ENCODE results near the gene FHIT. TPM values are rescaled to one million over a fixed set of nuclear protein-coding genes. Genes with fewer than 3 reads are reported as not detected.

The FHIT gene
- total and polyA plus RNA-seq, 2 experiments from 2014 or later, result 9.7 to 16.2 TPM

DNA sequence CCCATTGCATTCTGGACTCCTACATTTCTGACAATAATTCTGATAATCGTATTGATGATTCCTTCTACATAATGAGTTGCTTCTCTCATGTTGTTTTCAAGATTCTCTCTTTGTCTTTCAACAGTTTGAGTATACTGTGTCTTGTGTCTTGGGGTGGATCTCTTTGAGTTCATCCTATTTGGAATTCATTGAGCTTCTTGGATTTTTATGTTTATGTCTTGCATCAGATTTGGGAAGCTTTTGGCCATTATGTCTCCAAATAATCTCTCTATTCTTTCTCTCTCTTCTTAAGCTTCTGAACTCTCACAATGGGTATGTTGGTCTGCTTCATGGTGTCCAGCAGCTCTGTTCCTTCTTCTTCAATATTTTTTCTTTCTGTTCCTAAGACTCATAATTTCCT lies 592.2 kb downstream of the FHIT start:
- DNase-seq (ENCODE audit: low spot score), result no peak
- no peaks in the 10 kb centered on the region for H3K36me3 ChIP-seq (replicated peaks; ENCODE audit: insufficient read depth, low read depth)
- H3K9me3 ChIP-seq (ENCODE audit: low read depth), result no peaks in the 10 kb centered on the region
- no peak overlapping the region for H3K4me2 ChIP-seq
- H3K27me3 ChIP-seq, result no peaks in the 10 kb centered on the region
- H4K20me1 ChIP-seq (ENCODE audit: insufficient read depth, poor library complexity, severe bottlenecking), result no peaks in the 10 kb centered on the region
- no peaks in the 10 kb centered on the region for H3K4me1 ChIP-seq (ENCODE audit: insufficient read depth)
- no peak overlapping the region for H2AFZ ChIP-seq
- TF ChIP-seq EZH2phosphoT487 (IDR thresholded peaks at IDR 0.05; ENCODE audit: low read depth, severe bottlenecking, unreplicated experiment) (no peak), EZH2 (IDR thresholded peaks at IDR 0.05; ENCODE audit: borderline replicate concordance) (no peak), CTCF (IDR thresholded peaks at IDR 0.05; ENCODE audit: poor library complexity) (no peak)
- H3K9me2 ChIP-seq (replicated peaks; ENCODE audit: insufficient read depth), result no peaks in the 10 kb centered on the region
- WGBS (ENCODE audit: low lambda C conversion rate, missing lambda C conversion rate), result 91% methylated on average over 1 of the region's 1 CpG
- no peak overlapping the region for H3K4me3 ChIP-seq
- H3K27ac ChIP-seq, result no peak overlapping the region
- H3K79me2 ChIP-seq, result no peaks in the 10 kb centered on the region

- Histone ChIP-seq H3K36me3 (replicated peaks; ENCODE audit: insufficient read depth, low read depth) (no peaks in the 10 kb centered on the region), H3K9me3 (ENCODE audit: low read depth) (no peaks in the 10 kb centered on the region), H3K9me2 (replicated peaks; ENCODE audit: insufficient read depth) (no peaks in the 10 kb centered on the region), H3K4me1 (ENCODE audit: insufficient read depth) (no peaks in the 10 kb centered on the region), H3K4me3 (no peak overlapping the region), H2AFZ (no peak overlapping the region), H4K20me1 (ENCODE audit: insufficient read depth, poor library complexity, severe bottlenecking) (no peaks in the 10 kb centered on the region), H3K27me3 (no peaks in the 10 kb centered on the region), H3K79me2 (no peaks in the 10 kb centered on the region), H3K4me2 (no peak overlapping the region), H3K27ac (no peak overlapping the region)
- no peak for DNase-seq (ENCODE audit: low spot score)
- TF ChIP-seq EZH2 (IDR thresholded peaks at IDR 0.05; ENCODE audit: borderline replicate concordance) (no peak), CTCF (IDR thresholded peaks at IDR 0.05; ENCODE audit: poor library complexity) (no peak), EZH2phosphoT487 (IDR thresholded peaks at IDR 0.05; ENCODE audit: low read depth, severe bottlenecking, unreplicated experiment) (no peak)
- WGBS (ENCODE audit: low lambda C conversion rate, missing lambda C conversion rate), result 95% methylated on average over 2 of the region's 2 CpGs
Measured at GRCh38 chr3:60657972-60658371, 593.3 kb downstream of the FHIT start.

DNA sequence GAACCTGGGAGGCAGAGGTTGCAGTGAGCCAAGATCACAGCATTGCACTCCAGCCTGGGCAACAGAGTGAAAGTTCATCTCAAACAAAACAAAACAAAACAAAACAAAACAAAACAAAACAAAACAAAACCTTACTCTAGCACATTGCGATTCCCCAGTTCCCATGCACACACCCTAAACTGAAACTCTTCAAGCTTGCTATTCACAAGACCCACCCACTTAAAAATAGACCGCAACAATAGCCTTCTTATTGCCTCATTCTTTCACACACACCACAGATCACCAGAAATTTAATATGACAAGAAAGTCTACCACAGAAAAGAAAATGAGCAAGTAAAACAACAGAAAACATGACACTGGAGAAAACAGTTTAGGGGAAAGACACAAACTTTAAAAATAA lies 598.4 kb downstream of the FHIT start:
- no peaks in the 10 kb centered on the region for H3K79me2 ChIP-seq
- no peaks in the 10 kb centered on the region for H4K20me1 ChIP-seq (ENCODE audit: insufficient read depth, poor library complexity, severe bottlenecking)
- WGBS (ENCODE audit: low lambda C conversion rate, missing lambda C conversion rate), result 93% methylated on average over 2 of the region's 2 CpGs
- no peaks in the 10 kb centered on the region for H3K36me3 ChIP-seq (replicated peaks; ENCODE audit: insufficient read depth, low read depth)
- H2AFZ ChIP-seq, result no peak overlapping the region
- H3K9me2 ChIP-seq (replicated peaks; ENCODE audit: insufficient read depth), result no peaks in the 10 kb centered on the region
- no peaks in the 10 kb centered on the region for H3K27me3 ChIP-seq
- H3K4me3 ChIP-seq, result no peak overlapping the region
- no peak for TF ChIP-seq EZH2 (IDR thresholded peaks at IDR 0.05; ENCODE audit: borderline replicate concordance)
- TF ChIP-seq CTCF (IDR thresholded peaks at IDR 0.05; ENCODE audit: poor library complexity), result no peak
- TF ChIP-seq EZH2phosphoT487 (IDR thresholded peaks at IDR 0.05; ENCODE audit: low read depth, severe bottlenecking, unreplicated experiment), result no peak
- H3K4me2 ChIP-seq, result no peak overlapping the region
- no peak overlapping the region for H3K27ac ChIP-seq
- H3K4me1 ChIP-seq (ENCODE audit: insufficient read depth), result no peaks in the 10 kb centered on the region
- no peak for DNase-seq (ENCODE audit: low spot score)
- H3K9me3 ChIP-seq (ENCODE audit: low read depth), result no peaks in the 10 kb centered on the region

DNA sequence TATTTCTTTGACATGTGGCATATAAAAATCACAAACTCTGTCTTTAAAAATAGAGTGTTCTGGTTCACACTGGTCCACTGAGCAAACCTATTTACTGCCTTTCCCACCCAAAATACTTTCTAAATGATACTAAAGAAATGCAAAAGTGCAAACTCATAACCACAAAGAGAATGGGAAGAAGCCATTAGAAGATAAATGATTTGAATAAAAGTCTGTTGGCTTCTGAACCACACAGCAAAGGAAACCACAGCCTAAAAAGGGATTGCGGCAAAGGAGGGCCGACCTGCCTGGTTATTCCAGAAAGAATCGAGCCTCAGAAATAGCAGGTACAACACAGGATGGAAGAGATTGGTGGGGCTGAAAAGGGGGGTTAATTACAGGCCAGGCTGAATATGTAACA lies 599.5 kb downstream of the FHIT start:
- WGBS (ENCODE audit: low lambda C conversion rate, missing lambda C conversion rate), result 79% methylated on average over 3 of the region's 3 CpGs
- TF ChIP-seq EZH2phosphoT487 (IDR thresholded peaks at IDR 0.05; ENCODE audit: low read depth, severe bottlenecking, unreplicated experiment), result no peak
- TF ChIP-seq CTCF (IDR thresholded peaks at IDR 0.05; ENCODE audit: poor library complexity), result no peak
- TF ChIP-seq EZH2 (IDR thresholded peaks at IDR 0.05; ENCODE audit: borderline replicate concordance), result no peak
- Histone ChIP-seq H3K9me3 (ENCODE audit: low read depth) (no peaks in the 10 kb centered on the region), H3K27me3 (no peaks in the 10 kb centered on the region), H2AFZ (no peak overlapping the region), H3K79me2 (no peaks in the 10 kb centered on the region), H3K27ac (no peak overlapping the region), H3K4me2 (no peak overlapping the region), H4K20me1 (ENCODE audit: insufficient read depth, poor library complexity, severe bottlenecking) (no peaks in the 10 kb centered on the region), H3K36me3 (replicated peaks; ENCODE audit: insufficient read depth, low read depth) (no peaks in the 10 kb centered on the region), H3K4me3 (no peak overlapping the region), H3K4me1 (ENCODE audit: insufficient read depth) (no peaks in the 10 kb centered on the region), H3K9me2 (replicated peaks; ENCODE audit: insufficient read depth) (no peaks in the 10 kb centered on the region)
- DNase-seq (ENCODE audit: low spot score), result no peak

All from hepatocyte (in vitro differentiated cells).